Gastroesophageal sphincter (tissue), 3 donors: ENCODE results near the gene ANKRD31.

Source experiments
- CTCF ChIP-seq, 4 experiments: fragments of 200-600 bp in 2 of 4; fragments of 450-650 bp in 2 of 4; sonication (generic) in 1 of 4; IDR thresholded peaks; one replicate each; pipeline ENCODE4 v1.5.1; 2017 to 2019; ENCODE audit warnings: antibody characterized with exemption in 4 of 4, mild to moderate bottlenecking in 2 of 4, moderate library complexity in 2 of 4
- POLR2A ChIP-seq, 2 donors: fragments of 450-650 bp; IDR thresholded peaks; one replicate each; pipeline ENCODE4 v1.6.1; 2017; ENCODE audit warnings: antibody characterized with exemption in 2 of 2, mild to moderate bottlenecking in 2 of 2, moderate library complexity in 1 of 2

GRCh38 chr5:75236322-75237316 is at the start of gene ANKRD31:
- peak; percentile 69 to 97 (median 92) for TF ChIP-seq CTCF (IDR thresholded peaks at IDR 0.05)
- TF ChIP-seq POLR2A (IDR thresholded peaks at IDR 0.05): peak; percentile 44 to 69
